ENCODE data around the gene ZMYND8. TPM values are rescaled to one million over a fixed set of nuclear protein-coding genes. Genes with fewer than 3 reads are reported as not detected.
"Not testable (repeated sequence)": the region's sequence is repeated elsewhere in the genome, so short reads cannot be mapped to it uniquely, and the experiment has no call there.

The ZMYND8 gene
- total RNA-seq, 1 experiment from 2014 or later, result 53.1 TPM

DNA sequence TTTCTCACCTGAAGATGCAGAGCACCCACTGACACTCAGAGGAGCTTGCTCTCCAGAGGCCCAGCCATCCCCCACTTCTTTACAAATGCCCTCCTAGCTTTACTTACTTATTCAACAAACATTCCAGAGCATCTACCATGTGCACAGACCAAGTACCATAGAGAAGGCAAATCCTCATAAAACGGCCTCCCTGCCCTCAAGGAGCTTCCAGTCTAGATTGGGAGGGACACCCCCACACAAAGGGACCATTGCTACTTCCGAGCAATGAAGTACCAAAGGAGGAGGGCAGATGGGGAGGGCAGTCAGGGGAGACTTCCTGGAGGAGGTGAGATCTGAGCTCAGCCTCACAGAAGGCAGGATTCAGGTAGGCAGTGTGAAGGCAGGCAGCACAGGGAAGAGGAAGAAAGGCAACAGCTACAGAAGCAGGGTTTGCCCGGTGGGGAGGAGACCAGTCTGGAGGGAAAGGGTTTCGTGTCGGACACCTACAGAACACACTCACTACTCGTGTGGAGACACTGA, 108.0 kb downstream of the ZMYND8 start:
- peaks cover 44% of the 10 kb centered on the region for H3K36me3 Mint-ChIP-seq (ENCODE audit: insufficient read depth, unreplicated experiment)
- TF ChIP-seq, protein P1, sequence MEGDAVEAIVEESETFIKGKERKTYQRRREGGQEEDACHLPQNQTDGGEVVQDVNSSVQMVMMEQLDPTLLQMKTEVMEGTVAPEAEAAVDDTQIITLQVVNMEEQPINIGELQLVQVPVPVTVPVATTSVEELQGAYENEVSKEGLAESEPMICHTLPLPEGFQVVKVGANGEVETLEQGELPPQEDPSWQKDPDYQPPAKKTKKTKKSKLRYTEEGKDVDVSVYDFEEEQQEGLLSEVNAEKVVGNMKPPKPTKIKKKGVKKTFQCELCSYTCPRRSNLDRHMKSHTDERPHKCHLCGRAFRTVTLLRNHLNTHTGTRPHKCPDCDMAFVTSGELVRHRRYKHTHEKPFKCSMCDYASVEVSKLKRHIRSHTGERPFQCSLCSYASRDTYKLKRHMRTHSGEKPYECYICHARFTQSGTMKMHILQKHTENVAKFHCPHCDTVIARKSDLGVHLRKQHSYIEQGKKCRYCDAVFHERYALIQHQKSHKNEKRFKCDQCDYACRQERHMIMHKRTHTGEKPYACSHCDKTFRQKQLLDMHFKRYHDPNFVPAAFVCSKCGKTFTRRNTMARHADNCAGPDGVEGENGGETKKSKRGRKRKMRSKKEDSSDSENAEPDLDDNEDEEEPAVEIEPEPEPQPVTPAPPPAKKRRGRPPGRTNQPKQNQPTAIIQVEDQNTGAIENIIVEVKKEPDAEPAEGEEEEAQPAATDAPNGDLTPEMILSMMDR (IDR thresholded peaks at IDR 0.05; ENCODE audit: unreplicated experiment), result no peak
- H3K4me3 Mint-ChIP-seq (ENCODE audit: low read depth, unreplicated experiment), result no peak overlapping the region
- no TSS peak for BruUV-seq (replicated peaks)
- DNase-seq, result no peak
- H3K27ac Mint-ChIP-seq (ENCODE audit: unreplicated experiment), result no peak overlapping the region
- intact Hi-C loops (cut with micrococcal nuclease; ENCODE audit: unreplicated experiment), result no loop called here
- CTCF ChIA-PET, result no interaction called here
- H3K4me1 Mint-ChIP-seq (ENCODE audit: low read depth, unreplicated experiment), result no peaks in the 10 kb centered on the region
- no peaks in the 10 kb centered on the region for H3K27me3 Mint-ChIP-seq (ENCODE audit: unreplicated experiment)
- H3K9me3 Mint-ChIP-seq (ENCODE audit: low read depth, unreplicated experiment), result no peaks in the 10 kb centered on the region

DNA sequence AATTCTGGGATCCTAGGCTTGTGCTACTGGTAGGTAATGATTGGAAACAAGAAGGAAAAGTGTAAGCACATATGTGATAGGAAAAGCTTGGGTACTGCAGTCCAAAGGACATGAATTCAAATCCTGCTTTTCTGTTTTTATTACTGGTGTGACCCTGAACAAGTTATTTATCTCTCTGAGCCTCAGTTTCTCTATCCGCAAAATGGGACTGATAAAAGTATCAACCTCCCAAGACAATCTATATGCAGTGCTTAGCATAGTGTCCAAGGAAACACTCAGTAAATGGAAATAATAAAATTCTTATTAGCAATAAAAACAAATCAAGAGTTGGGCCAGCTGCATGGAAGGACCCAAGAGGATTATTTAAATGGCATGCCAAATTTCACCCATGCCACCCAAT, 108.5 kb downstream of the ZMYND8 start:
- Mint-ChIP-seq H3K27me3 (ENCODE audit: unreplicated experiment) (no peaks in the 10 kb centered on the region), H3K4me3 (ENCODE audit: low read depth, unreplicated experiment) (no peak overlapping the region), H3K4me1 (ENCODE audit: low read depth, unreplicated experiment) (no peaks in the 10 kb centered on the region), H3K27ac (ENCODE audit: unreplicated experiment) (no peak overlapping the region), H3K9me3 (ENCODE audit: low read depth, unreplicated experiment) (no peaks in the 10 kb centered on the region), H3K36me3 (ENCODE audit: insufficient read depth, unreplicated experiment) (peaks cover 41% of the 10 kb centered on the region)
- TF ChIP-seq, protein P1 (IDR thresholded peaks at IDR 0.05; ENCODE audit: unreplicated experiment), result no peak
- CTCF ChIA-PET, result no interaction called here
- intact Hi-C loops (cut with micrococcal nuclease; ENCODE audit: unreplicated experiment), result no loop called here
- no peak for DNase-seq
- no TSS peak for BruUV-seq (replicated peaks)

DNA sequence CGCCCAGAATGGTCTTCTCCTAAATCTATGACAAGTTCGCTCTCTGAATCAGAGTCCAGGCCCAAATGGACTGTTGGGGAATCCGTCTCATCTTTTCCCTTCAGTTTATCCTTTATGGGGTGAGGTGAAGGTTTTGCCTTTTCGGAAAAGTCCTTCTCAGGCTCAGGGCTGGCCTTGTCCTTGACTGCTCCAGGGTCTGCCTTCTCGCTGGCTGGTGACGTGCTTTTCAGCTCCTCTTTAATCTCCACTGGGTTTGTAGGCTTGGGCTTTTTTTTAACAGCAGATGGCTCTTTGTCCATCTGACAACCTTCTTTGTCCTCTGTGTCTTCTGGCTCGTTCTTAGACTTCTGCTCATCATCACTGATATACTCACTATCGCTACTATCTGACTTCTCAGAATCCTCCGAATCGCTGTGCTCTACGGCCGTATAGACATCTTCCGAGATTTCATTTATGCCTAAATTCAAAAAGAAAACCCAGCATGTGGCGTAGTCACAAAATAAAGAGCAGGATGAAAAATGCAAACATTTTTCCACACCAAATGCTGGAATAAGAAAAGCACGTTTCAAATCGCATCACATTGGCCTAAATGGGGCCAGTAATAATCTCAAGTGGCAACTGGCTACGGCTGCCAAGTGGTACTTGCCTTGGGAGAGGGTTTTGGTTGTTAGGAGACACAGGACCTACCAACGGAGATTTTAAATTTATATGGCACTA, 110.3 kb downstream of the ZMYND8 start:
- H3K4me3 Mint-ChIP-seq (ENCODE audit: low read depth, unreplicated experiment), result no peak overlapping the region
- H3K27me3 Mint-ChIP-seq (ENCODE audit: unreplicated experiment), result no peaks in the 10 kb centered on the region
- H3K27ac Mint-ChIP-seq (ENCODE audit: unreplicated experiment), result no peak overlapping the region
- CTCF ChIA-PET, result interaction anchor here (1.0 kb wide), 1 partner anchor 29 kb away, joined by 5 read pairs; no protein-coding TSS in a partner anchor
- intact Hi-C loops (cut with micrococcal nuclease; ENCODE audit: unreplicated experiment), result no loop called here
- H3K9me3 Mint-ChIP-seq (ENCODE audit: low read depth, unreplicated experiment), result no peaks in the 10 kb centered on the region
- DNase-seq, result no peak
- BruUV-seq (replicated peaks), result TSS peak; percentile 29
- H3K36me3 Mint-ChIP-seq (ENCODE audit: insufficient read depth, unreplicated experiment), result peaks cover 37% of the 10 kb centered on the region
- TF ChIP-seq, protein P1 (IDR thresholded peaks at IDR 0.05; ENCODE audit: unreplicated experiment), result no peak
- no peaks in the 10 kb centered on the region for H3K4me1 Mint-ChIP-seq (ENCODE audit: low read depth, unreplicated experiment)

DNA sequence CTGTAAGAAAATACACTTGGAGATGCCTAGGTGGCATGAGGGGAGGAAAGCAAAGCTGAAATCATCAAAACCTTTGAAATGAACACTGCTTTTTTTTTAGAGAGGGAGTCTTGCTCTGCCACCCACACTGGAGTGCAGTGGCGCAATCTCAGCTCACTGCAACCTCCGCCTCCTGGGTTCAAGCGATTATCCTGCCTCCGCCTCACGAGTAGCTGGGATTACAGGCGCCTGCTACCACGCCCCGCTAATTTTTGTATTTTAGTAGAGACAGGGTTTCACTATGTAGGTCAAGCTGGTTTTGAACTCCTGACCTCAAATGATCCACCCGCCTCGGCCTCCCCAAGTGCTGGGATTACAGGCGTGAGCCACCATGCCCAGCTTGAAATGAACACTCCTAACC, 111.3 kb downstream of the ZMYND8 start:
- CTCF ChIA-PET, result interaction anchor here (1.0 kb wide), 1 partner anchor 30 kb away, joined by 5 read pairs; no protein-coding TSS in a partner anchor
- intact Hi-C loops (cut with micrococcal nuclease; ENCODE audit: unreplicated experiment), result not testable (repeated sequence)
- peaks cover 31% of the 10 kb centered on the region for H3K36me3 Mint-ChIP-seq (ENCODE audit: insufficient read depth, unreplicated experiment)

DNA sequence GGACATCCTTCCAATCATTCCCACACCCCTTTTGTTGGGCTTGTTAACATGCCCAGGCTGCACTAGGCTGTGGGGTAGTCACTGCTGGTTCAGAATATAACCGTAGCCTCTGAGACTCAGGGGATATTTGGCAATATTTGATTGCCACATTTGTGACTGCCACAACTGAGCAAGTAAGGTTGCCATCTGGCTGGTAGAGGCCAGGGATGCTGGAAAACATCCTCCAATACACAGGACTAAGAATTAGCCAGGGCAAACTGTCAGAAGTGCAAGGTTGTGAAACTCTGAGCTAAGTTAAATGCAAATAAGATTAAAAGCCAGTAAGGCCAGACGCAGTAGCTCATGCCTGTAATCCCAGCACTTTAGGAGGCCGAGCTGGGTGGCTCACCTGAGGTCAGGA, 112.0 kb downstream of the ZMYND8 start:
- no peaks in the 10 kb centered on the region for H3K4me1 Mint-ChIP-seq (ENCODE audit: low read depth, unreplicated experiment)
- CTCF ChIA-PET, result no interaction called here
- H3K27me3 Mint-ChIP-seq (ENCODE audit: unreplicated experiment), result no peaks in the 10 kb centered on the region
- BruUV-seq (replicated peaks), result no TSS peak
- peaks cover 35% of the 10 kb centered on the region for H3K36me3 Mint-ChIP-seq (ENCODE audit: insufficient read depth, unreplicated experiment)
- DNase-seq, result no peak
- TF ChIP-seq, protein P1 (IDR thresholded peaks at IDR 0.05; ENCODE audit: unreplicated experiment), result no peak
- H3K9me3 Mint-ChIP-seq (ENCODE audit: low read depth, unreplicated experiment), result no peaks in the 10 kb centered on the region
- no peak overlapping the region for H3K4me3 Mint-ChIP-seq (ENCODE audit: low read depth, unreplicated experiment)
- no peak overlapping the region for H3K27ac Mint-ChIP-seq (ENCODE audit: unreplicated experiment)
- intact Hi-C loops (cut with micrococcal nuclease; ENCODE audit: unreplicated experiment), result no loop called here

More for the DNA sequence above, 111.3 kb downstream of the ZMYND8 start:
- H3K4me3 Mint-ChIP-seq (ENCODE audit: low read depth, unreplicated experiment); H3K4me1 Mint-ChIP-seq (ENCODE audit: low read depth, unreplicated experiment); BruUV-seq (replicated peaks); H3K27me3 Mint-ChIP-seq (ENCODE audit: unreplicated experiment); H3K9me3 Mint-ChIP-seq (ENCODE audit: low read depth, unreplicated experiment); DNase-seq; H3K27ac Mint-ChIP-seq (ENCODE audit: unreplicated experiment): not testable (repeated sequence)
